HL-60/S4 (cell line): ENCODE results near the gene TECPR2.

Source experiments
- in situ Hi-C: fragments of 300-500 bp; cut with MboI; formaldehyde crosslinking; loops from 2 replicates; pipeline ENCODE4 v1.14.3; 2022; ENCODE audit warnings: low sequenced_read_pairs

Gene TECPR2

GRCh38 chr14:102493096-102493495 is 130.4 kb downstream of the TECPR2 start:
- in situ Hi-C loops: no loop called here

- in situ Hi-C loops: no loop called here
Measured at GRCh38 chr14:102493585-102493984, 130.8 kb downstream of the TECPR2 start.

GRCh38 chr14:102495491-102496330 is 133.0 kb downstream of the TECPR2 start:
- in situ Hi-C loops: no loop called here

- in situ Hi-C loops: no loop called here
Measured at GRCh38 chr14:102496331-102496691, 133.6 kb downstream of the TECPR2 start.

GRCh38 chr14:102496958-102497744 is 134.4 kb downstream of the TECPR2 start:
- in situ Hi-C loops: no loop called here

- in situ Hi-C loops: no loop called here
Measured at GRCh38 chr14:102497998-102498677, 135.4 kb downstream of the TECPR2 start.

- in situ Hi-C loops: no loop called here
Measured at GRCh38 chr14:102498678-102499265, 136.0 kb downstream of the TECPR2 start.

GRCh38 chr14:102499401-102500157 is 136.8 kb downstream of the TECPR2 start:
- in situ Hi-C loops: no loop called here

- in situ Hi-C loops: no loop called here
Measured at GRCh38 chr14:102500158-102500662, 137.5 kb downstream of the TECPR2 start.

- in situ Hi-C loops: no loop called here
Measured at GRCh38 chr14:102500713-102501112, 138.0 kb downstream of the TECPR2 start.

- in situ Hi-C loops: no loop called here
Measured at GRCh38 chr14:102501751-102502315, 139.1 kb downstream of the TECPR2 start.

- in situ Hi-C loops: no loop called here
Measured at GRCh38 chr14:102502571-102502970, 139.8 kb downstream of the TECPR2 start.

- in situ Hi-C loops: no loop called here
Measured at GRCh38 chr14:102503641-102504327, 141.0 kb downstream of the TECPR2 start.

- in situ Hi-C loops: no loop called here
Measured at GRCh38 chr14:102504328-102504999, 141.7 kb downstream of the TECPR2 start.

- in situ Hi-C loops: no loop called here
Measured at GRCh38 chr14:102505000-102505619, 142.4 kb downstream of the TECPR2 start.

GRCh38 chr14:102505775-102506625 is 143.3 kb downstream of the TECPR2 start:
- in situ Hi-C loops: no loop called here

- in situ Hi-C loops: no loop called here
Measured at GRCh38 chr14:102506626-102506925, 143.8 kb downstream of the TECPR2 start.
